ENCODE measurements around the gene FAM181A. TPM values are rescaled to one million over a fixed set of nuclear protein-coding genes. Genes with fewer than 3 reads are reported as not detected.

FAM181A gene
- total RNA-seq, 1 experiment from 2014 or later: not detected

GRCh38 chr14:93955850-93956481, 28.8 kb downstream of the FAM181A start:
- TF ChIP-seq REST (IDR thresholded peaks at IDR 0.05; ENCODE audit: insufficient read depth in 1 of 2, low read depth in 2 of 2, low read length in 1 of 2) (no peak), POLR2AphosphoS5 (IDR thresholded peaks at IDR 0.05; ENCODE audit: low read depth, low read length) (no peak), CTCF (IDR thresholded peaks at IDR 0.05) (no peak), SIN3A (IDR thresholded peaks at IDR 0.05; ENCODE audit: borderline replicate concordance, insufficient read depth, low read depth, low read length) (no peak), TCF7L2 (IDR thresholded peaks at IDR 0.05; ENCODE audit: low read depth, low read length) (no peak)
- CTCF ChIA-PET: interaction anchor here (0.6 kb wide), 1 partner anchor 478 kb away, joined by 7 read pairs; no protein-coding TSS in a partner anchor
- in situ Hi-C loops (cut with HindIII; ENCODE audit: low pct_unique_long_range_greater_than_20kb, low sequenced_read_pairs): no loop called here
- no peaks in the 10 kb centered on the region for H3K9me3 ChIP-seq (ENCODE audit: control insufficient read depth, insufficient read depth, low read depth, low read length)
- H3K36me3 ChIP-seq (ENCODE audit: control insufficient read depth, insufficient read depth, low read length): no peaks in the 10 kb centered on the region
- no peak overlapping the region for H3K27ac ChIP-seq (ENCODE audit: low read length)
- no peak overlapping the region for H3K4me3 ChIP-seq (ENCODE audit: low read depth in 2 of 2, low read length in 2 of 2)
- DNase-seq (ENCODE audit: low read depth, low spot score) (no peak), ATAC-seq (no peak)
- H3K4me1 ChIP-seq (ENCODE audit: control insufficient read depth, insufficient read depth, low read length): peaks cover 39% of the 10 kb centered on the region
- no TSS peak for BruUV-seq (replicated peaks)
- intact Hi-C loops (cut with micrococcal nuclease; ENCODE audit: unreplicated experiment): no loop called here
- no peaks in the 10 kb centered on the region for H3K27me3 ChIP-seq (ENCODE audit: control insufficient read depth, insufficient read depth, low read length)
- POLR2A ChIA-PET: no interaction called here

GRCh38 chr14:93956514-93957332, 29.6 kb downstream of the FAM181A start:
- BruUV-seq (replicated peaks): no TSS peak

More at GRCh38 chr14:93956514-93957332, 29.6 kb downstream of the FAM181A start:
- Histone ChIP-seq H3K27ac (ENCODE audit: low read length) (no peak overlapping the region), H3K36me3 (ENCODE audit: control insufficient read depth, insufficient read depth, low read length) (no peaks in the 10 kb centered on the region), H3K9me3 (ENCODE audit: control insufficient read depth, insufficient read depth, low read depth, low read length) (no peaks in the 10 kb centered on the region), H3K4me3 (ENCODE audit: low read depth in 2 of 2, low read length in 2 of 2) (no peak overlapping the region), H3K4me1 (ENCODE audit: control insufficient read depth, insufficient read depth, low read length) (peaks cover 38% of the 10 kb centered on the region), H3K27me3 (ENCODE audit: control insufficient read depth, insufficient read depth, low read length) (no peaks in the 10 kb centered on the region)
- no peak for DNase-seq (ENCODE audit: low read depth, low spot score)
- TF ChIP-seq TCF7L2 (IDR thresholded peaks at IDR 0.05; ENCODE audit: low read depth, low read length) (no peak), CTCF (IDR thresholded peaks at IDR 0.05) (no peak), SIN3A (IDR thresholded peaks at IDR 0.05; ENCODE audit: borderline replicate concordance, insufficient read depth, low read depth, low read length) (no peak), POLR2AphosphoS5 (IDR thresholded peaks at IDR 0.05; ENCODE audit: low read depth, low read length) (no peak), REST (IDR thresholded peaks at IDR 0.05; ENCODE audit: insufficient read depth in 1 of 2, low read depth in 2 of 2, low read length in 1 of 2) (no peak)
- ATAC-seq: no peak
- in situ Hi-C loops (cut with HindIII; ENCODE audit: low pct_unique_long_range_greater_than_20kb, low sequenced_read_pairs) (no loop called here), intact Hi-C loops (cut with micrococcal nuclease; ENCODE audit: unreplicated experiment) (no loop called here)
- ChIA-PET CTCF (interaction anchor here (0.6 kb wide), 1 partner anchor 477 kb away, joined by 7 read pairs; no protein-coding TSS in a partner anchor), POLR2A (no interaction called here)

All from Panc1 (cell line).